NCI-H2227 treated with DMSO at 0.1 percent for 48 hours (cell line): ENCODE results near the gene OR52E2.
"Not testable (repeated sequence)": the region's sequence is repeated elsewhere in the genome, so short reads cannot be mapped to it uniquely, and the experiment has no call there.

Experiments
- DNase-seq: peaks from one replicate; lab custom pipeline; 2025; lab: John Stamatoyannopoulos, UW

The OR52E2 gene

GRCh38 chr11:5059391-5059790 is at the start of gene OR52E2:
TSS of gene OR52E2 (minus strand) at chr11:5059627. CDS start at chr11:5059627, 0 bp downstream.
- DNase-seq, result no peak

- DNase-seq, result no peak
Measured at GRCh38 chr11:5107285-5107684, 47.9 kb upstream of the OR52E2 start.

DNA sequence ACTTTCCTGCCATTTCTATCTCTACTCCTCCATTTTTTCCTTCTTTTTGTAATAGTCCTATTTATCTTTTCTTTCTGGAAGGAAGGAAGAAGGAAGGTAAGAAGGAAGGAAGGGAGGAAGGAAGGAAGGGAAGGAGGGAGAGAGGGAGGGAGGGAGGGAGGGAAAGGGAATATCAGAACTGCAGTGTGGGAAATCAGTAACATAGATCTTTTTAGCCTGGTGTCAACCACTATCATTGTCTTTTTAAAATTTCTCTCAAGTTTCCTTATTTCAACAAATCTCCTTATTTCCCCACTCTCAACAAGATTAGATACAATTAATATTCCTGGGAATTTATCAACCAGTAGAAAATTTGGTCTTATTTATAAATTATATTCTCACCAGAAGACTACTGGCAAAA is 43.6 kb upstream of the OR52E2 start:
- DNase-seq, result no peak

DNA sequence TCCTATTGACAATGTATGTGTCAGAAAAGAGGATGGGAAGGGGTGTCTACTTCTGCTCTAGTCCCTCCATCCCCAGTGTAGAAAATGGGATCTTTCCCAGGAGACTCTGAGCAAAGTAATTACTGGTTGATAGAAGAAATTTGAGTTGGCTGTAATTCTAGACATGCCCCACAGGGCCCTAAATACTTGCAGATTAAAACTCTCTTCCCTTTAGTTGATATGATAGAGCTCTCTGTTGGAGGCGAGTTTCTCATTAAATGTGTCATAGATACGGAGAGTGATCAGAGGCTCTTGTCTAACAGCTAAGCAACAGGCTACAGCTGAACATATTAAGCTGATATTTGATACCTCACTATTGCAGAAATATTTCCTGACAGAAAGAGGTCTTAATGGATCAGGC is 42.8 kb upstream of the OR52E2 start:
- no peak for DNase-seq

GRCh38 chr11:5096011-5096410 is 36.6 kb upstream of the OR52E2 start:
- DNase-seq, result no peak

DNA sequence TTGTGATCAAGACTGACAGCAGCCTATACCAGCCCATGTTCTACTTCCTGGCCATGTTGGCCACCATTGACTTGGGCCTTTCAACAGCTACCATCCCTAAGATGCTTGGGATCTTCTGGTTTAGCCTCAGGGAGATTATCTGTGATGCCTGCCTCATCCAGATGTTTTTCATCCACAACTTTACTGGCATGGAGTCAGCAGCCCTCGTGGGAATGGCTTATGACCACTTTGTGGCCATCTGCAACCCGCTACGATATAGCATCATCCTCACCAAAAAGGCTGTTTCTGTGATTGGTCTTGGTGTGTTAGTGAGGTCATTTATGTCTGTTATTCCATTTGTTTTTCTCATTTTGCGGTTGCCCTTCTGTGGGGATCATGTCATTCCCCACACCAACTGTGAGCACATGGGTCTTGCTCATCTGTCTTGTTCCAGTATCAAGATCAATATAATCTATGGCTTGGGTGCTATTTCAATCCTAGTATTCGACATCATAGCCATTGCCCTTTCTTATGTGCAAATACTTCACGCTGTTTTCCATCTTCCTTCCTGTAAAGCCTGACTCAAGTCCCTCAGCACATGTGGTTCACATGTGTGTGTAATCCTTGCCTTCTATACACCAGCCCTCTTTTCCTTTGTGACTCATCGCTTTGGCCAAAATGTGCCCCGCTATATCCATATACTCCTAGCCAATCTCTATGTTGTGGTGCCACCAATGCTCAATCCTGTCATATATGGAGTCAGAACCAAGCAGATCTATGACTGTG is 33.6 kb upstream of the OR52E2 start:
- DNase-seq, result no peak

GRCh38 chr11:5090668-5091067 is 31.2 kb upstream of the OR52E2 start:
- DNase-seq, result no peak

GRCh38 chr11:5088556-5088955 is 29.1 kb upstream of the OR52E2 start:
- no peak for DNase-seq

DNA sequence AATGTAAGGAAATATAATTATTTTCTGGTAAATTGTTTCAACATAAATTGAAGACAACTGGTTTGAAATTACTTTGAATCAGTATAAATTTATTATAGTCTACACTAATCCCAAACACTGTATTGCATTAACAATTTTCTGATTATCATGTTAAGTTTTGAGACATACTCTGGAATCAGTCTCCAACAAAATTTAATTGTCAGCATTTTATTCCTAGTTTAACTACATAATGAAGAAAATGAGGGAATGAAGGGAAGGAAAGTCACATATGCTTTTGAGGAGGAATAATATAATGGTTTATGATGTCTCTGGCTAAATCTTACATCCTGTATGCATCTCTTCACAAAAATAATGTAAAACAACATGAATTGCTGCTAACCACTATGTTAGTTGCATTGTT is 24.2 kb upstream of the OR52E2 start:
- no peak for DNase-seq

DNA sequence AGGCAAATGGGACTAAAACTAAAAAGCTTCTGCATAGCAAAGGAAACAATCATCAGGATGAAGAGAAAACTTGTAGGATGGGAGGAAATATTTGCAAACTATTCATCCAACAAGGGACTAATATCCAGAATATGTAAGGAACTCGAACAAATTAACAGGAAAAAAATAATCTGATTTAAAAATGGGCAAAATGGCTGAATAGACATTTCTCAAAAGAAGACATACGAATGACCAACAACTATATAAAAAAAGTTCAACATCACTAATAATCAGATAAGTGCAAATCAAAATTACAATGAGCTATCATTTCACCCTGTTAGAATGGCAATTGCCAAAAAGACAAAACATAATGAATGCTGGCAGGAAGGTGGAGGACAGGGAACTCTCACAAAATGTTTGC is 22.0 kb upstream of the OR52E2 start:
- DNase-seq, result no peak

DNA sequence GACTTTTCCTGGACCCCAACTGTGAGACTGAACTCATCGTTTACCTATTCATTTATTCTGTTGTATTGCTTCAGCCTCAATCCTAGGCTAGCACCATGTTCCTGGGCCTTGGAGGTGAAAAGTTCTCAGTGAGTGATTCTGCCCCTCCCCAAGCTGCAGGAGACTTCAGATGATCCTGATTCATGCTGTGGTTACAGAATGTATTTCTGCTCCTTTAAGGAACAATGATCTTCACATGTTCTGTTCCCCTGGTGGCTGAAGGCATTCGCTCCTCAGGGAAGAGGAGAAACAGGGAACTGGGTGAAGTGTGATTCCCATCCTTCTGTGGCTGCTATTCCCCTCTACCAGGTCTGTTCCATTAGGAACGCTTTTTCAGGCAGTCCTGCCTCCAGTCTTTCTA is 12.4 kb upstream of the OR52E2 start:
- DNase-seq, result no peak

- DNase-seq, result no peak
Measured at GRCh38 chr11:5069272-5069671, 9.8 kb upstream of the OR52E2 start, which contains the start of gene OR52E1. TSS of gene OR52E1 (plus strand) at chr11:5069572.

DNA sequence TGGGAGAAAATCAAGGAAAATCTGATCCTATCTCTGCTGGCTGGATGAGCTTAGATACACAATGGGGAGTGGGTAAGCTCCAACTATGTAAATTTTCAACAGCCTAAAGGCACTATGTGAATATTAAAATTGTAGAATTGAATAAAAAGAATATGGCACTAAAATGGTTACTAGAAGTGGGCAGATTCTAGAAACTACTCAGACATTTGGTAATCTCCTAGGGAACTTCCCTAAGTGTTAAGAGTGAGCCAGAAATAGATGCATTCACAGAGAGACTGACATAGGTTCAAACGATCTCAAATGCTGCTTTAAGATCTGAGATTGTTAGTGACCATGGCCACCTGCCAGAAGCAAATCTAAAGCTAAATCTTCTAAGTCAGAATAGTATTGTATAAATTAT is 5.6 kb upstream of the OR52E2 start:
- no peak for DNase-seq

DNA sequence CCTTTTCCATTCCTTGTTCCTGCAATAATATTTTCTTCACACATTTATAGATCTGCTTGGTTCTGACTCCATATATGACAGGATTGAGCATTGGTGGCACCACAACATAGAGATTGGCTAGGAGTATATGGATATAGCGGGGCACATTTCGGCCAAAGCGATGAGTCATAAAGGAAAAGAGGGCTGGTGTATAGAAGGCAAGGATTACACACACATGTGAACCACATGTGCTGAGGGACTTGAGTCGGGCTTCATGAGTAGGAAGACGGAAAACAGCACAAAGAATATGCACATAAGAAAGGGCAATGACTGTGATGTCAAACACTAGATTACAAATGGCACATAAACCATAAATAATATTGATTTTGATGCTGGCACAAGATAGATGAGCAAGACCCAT is 748 bp downstream of the OR52E2 start:
- DNase-seq, result not testable (repeated sequence)

GRCh38 chr11:5046754-5047330 is 12.6 kb downstream of the OR52E2 start:
- DNase-seq, result no peak

- DNase-seq, result no peak
Measured at GRCh38 chr11:5046226-5046625, 13.2 kb downstream of the OR52E2 start, which contains the start of gene OR52J3. TSS of gene OR52J3 (plus strand) at chr11:5046526. CDS start at chr11:5046526, 0 bp downstream.

DNA sequence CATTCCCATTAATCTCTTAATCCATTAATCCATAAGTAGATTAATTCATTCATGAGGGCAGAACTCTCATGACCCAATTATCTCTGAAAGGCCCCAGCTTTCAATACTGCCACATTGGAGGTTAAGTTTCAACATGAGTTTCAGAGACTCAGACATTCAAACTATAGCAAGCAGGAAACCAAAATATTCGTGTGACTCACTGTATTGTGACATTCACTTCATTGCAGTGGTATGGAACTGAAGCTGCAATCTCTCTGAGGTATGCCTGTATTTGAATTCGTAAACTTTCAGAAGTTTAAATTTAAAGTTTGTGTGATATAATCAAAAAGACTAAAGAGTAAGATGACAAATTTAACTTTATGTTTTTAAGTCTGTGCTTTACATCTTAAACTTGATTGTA is 16.0 kb downstream of the OR52E2 start:
- no peak for DNase-seq

GRCh38 chr11:5042091-5042490 is 17.3 kb downstream of the OR52E2 start:
- no peak for DNase-seq

DNA sequence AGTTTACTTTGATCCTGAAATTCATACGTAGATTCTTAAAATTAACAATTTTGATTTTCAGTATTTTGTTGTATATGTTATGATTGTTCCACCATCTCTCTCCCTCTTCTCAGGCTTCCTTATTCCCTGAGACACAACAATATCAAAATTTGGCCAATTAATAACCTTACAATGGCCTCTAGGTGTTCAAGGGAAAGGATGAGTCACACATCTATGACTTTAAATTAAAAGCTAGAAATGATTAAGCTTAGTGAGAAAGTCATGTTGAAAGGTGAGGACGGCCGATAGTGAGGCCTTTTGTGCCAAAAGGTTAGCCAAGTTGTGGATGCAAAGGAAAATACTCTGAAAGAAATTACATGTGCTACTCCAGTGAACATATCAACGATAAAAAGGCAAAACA is 18.6 kb downstream of the OR52E2 start:
- no peak for DNase-seq

DNA sequence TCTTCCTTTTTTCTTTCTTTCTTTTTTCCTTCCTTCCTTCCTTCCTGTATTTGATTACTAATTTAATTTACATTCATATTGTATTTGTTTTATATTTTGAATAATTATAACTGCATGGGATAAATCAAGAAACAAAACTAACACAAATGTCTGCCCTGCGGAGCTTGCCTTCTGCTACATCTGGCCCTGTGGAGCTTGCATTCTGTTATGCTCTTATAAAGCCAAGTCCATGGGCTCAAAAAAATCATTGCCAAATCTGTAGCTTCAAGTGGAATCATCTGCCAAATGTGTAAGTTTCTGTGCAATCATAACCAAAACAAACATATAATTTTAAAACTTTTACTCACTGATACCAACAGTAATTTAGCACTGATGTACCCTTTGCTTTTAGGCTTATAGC is 21.1 kb downstream of the OR52E2 start:
- DNase-seq, result no peak

- no peak for DNase-seq
Measured at GRCh38 chr11:5037926-5038325, 21.5 kb downstream of the OR52E2 start.

- no peak for DNase-seq
Measured at GRCh38 chr11:5036669-5037068, 22.8 kb downstream of the OR52E2 start.

DNA sequence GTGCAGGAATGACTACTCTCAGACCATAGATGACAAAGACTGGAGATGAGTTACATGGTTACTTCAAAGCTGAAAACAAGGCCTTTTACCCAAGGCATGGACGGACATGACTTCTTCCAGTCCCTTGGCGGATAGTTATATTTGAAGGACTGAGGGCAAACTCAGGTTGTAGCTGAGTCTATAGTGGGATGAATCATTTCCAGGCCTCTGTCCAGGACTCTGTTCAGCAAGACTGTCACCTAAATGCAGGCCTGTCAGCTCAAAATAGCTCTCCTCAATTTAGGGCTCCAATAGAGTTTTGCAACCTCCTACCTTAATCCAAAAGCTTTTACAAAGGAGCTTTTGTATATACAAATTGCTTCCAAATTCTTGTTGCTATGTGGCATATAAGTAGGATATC is 37.4 kb downstream of the OR52E2 start:
- DNase-seq, result no peak

GRCh38 chr11:5013012-5013411 is 46.4 kb downstream of the OR52E2 start:
- DNase-seq, result no peak
